HG03565 (cell line): ENCODE measurements around the gene CKS1B.
"Not testable (repeated sequence)": the region's sequence is repeated elsewhere in the genome, so short reads cannot be mapped to it uniquely, and the experiment has no call there.

Experiments used
- ATAC-seq: cut with Tn5 transposase; IDR thresholded peaks from one replicate; pipeline ENCODE4 v1.9.1; 2021; ENCODE audit warnings: mild to moderate bottlenecking, moderate library complexity; ENCODE audit not compliant: unreplicated experiment

CKS1B gene

GRCh38 chr1:154983776-154984466 lies 9.4 kb downstream of the CKS1B start:
- no peak for ATAC-seq

DNA sequence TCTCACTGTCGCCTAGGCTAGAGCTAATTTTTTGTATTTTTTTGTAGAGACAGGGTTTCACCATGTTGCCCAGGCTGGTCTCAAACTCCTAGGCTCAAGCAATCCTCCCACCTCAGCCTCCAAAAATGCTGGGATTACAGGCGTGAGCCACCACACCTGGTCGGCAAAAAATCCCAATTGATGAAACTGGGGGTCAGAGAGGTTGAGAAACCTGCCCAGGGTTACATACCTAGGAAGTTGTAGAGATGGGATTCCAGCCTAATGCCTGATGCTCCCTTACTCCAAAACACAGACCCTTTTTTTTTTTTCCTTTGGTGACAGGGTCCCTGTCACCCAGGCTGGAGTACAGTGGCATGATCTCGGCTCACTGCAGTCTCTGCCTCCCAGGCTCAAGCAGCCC lies 12.3 kb downstream of the CKS1B start:
- ATAC-seq, result not testable (repeated sequence)

GRCh38 chr1:154987326-154987725 lies 12.8 kb downstream of the CKS1B start:
- no peak for ATAC-seq

GRCh38 chr1:154988058-154988954 lies 13.8 kb downstream of the CKS1B start:
- no peak for ATAC-seq

- ATAC-seq, result no peak
These were observed 14.8 kb downstream of the CKS1B start for GRCh38 chr1:154989195-154989860.

DNA sequence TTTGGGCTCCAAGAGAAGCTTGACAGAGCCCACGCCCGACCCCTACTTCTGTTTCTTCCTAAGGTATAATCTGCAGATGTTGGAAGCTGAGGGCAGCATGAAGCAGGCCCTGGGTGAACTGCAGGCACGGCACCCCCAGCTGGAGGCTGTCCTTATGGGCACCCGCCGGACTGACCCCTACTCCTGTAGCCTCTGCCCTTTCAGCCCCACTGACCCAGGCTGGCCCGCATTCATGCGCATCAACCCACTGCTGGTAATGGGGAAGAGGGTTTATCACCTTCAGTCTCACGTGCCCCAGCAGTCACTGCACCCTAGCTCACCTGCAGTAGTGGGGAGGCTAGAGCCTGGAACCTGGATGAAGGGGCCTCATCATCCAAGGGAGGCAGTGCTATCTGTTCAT lies 15.8 kb downstream of the CKS1B start:
- no peak for ATAC-seq

- no peak for ATAC-seq
These were observed 18.5 kb downstream of the CKS1B start for GRCh38 chr1:154992721-154993571.

GRCh38 chr1:154993572-154994268 lies 19.2 kb downstream of the CKS1B start, which contains the start of gene LENEP:
Gene LENEP, plus strand, starts transcription at chr1:154993586. Its CDS starts 22 bp downstream, at chr1:154993608.
- no peak for ATAC-seq

- ATAC-seq, result no peak
These were observed 19.7 kb downstream of the CKS1B start for GRCh38 chr1:154994269-154994587.

DNA sequence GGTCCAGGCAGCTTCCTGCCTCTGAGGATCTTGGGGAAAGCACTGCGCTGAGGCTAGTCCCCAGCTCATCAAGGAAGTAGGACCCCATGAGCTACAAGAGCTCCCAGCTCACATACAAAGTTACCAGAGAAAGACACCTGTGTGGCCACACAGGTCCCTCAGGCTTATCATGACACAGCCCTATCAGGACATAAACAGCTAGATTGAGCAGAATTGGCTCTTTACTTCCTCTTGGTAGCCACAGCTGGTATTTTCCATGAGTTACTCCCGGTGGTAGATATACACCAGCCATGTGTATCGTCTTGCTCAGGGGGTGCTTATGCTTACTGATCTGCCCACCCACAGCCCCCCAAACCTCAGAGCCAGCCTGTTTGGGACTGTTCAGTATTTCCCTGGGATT lies 20.1 kb downstream of the CKS1B start:
- ATAC-seq, result no peak

- not testable (repeated sequence) for ATAC-seq
These were observed 21.0 kb downstream of the CKS1B start for GRCh38 chr1:154995301-154995983.

GRCh38 chr1:154996966-154997701 lies 22.7 kb downstream of the CKS1B start:
- no peak for ATAC-seq

DNA sequence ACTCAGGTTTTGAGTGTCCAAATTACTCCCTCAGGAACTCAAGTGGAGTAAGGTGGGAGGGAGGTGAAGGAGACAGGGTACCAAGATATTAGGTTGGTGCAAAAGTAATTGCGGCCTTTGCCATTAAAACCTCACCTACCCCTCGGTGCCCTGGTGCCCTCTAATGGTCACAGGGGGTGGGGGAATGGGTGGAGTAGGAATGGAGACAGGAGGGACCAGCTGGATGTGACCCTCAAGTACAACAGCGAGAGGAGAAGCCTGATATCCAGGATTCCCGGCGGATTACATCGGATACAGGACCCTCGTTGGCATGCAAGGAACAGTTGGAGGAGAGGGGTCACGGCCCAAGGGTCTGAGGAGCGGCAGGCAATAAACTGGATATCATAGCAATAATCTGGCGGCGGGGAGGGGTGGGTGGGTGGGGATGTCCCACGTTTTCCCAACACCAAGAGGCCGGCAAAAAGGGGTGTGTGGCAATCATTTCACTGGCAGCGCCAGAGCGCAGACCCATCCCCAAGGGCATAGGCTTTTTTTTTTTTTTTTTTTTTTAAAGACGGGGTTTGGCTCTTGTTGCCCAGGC lies 23.8 kb downstream of the CKS1B start:
- no peak for ATAC-seq

DNA sequence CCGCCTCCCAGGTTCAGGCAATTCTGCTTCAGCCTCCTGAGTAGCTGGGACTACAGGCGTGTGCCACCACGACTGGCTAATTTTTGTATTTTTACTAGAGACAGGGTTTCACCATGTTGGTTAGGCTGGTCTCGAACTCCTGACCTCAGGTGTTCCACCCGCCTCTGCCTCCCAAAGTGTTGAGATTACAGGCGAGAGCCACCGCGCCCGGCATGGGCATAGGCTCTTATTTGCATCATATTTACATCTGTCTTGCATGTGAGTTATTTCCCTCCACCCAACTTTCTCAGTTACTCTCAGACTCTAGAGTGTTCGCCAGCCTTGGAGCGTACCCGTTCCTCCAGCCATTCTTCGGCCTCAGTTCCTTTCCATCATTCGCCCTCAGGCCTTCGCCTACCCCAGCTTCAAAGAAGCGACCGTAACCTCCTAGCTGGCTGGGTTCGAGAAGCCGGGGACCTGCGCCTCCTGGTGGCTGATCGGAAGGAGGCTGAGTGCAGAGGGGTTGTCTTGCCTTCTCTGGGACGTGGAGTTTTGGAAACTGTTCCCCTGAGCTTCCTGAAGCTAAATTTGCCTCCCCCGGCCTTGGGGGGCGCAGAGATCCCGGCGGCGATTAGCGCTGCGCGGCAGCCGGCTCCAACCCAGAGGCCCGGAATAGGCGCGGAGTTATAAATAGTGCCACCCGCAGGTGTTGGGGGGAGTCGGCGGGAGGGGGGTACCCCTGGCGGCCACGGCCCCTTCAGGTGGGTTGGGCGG lies 24.5 kb downstream of the CKS1B start:
- no peak for ATAC-seq

DNA sequence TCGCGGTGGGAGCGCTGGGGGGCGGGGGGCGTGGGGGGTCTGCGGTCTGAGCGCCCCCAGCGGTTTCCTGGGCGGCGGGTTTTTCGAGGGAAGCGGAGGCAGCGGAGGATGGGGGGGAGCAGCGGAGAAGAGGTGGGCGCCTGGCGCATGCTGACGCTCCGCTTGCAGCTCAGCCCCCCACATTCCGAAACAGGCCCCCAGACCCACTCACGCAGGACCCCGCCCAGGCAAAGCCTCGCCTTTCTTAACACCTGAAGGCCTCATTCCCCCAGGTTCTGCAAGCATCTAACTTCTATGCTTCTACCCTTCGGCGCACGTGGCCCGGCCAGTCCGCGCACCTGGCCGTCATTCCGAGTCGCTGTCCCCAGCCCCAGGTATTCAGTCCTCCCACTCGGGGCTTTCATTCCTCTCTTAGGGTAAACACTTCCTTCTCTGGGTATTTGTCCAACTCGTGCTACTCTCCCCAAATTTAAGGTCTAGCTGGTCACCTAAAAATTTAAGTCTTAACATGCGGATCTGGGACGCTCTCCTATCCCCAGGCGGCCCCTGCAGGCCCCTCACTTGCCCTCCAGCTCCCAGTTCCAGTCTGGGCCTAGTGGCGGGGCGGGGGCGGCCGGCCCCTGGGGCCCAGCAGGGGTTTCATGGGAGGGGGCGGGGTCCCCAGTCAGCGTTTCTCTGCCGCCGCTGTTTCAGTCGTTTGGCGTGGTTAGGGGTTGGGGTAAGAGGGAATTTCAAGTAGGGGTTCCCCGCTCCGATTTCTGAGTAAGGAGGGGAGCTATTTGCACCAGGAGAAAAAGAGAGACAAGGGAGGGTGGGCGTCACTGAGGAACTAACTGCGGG lies 25.3 kb downstream of the CKS1B start:
- no peak for ATAC-seq

- ATAC-seq, result no peak
These were observed 25.9 kb downstream of the CKS1B start for GRCh38 chr1:155000411-155000725.
